ENCODE results near the gene GAS2.

Gene GAS2

DNA sequence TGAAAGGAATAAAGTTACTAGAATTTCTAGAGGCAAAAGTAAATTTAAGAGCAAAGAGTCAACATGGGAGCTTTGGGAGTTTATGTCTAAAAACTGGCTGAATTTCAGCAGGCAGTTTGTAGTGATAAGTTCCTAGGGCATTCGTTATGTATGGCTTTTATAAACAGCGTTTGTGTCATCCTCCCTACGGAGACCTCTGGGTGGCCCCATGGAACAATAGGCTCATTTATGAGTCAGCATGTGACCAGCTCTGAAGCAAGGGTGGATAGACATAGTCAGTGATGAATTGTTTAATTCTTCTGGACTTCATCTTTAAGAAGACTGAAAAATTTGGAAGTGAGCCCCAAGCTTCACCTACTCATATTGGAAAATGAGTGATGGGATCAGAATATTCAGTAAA lies 126.1 kb downstream of the GAS2 start:
- no peak for DNase-seq

GRCh38 chr11:22795914-22796313 lies 129.5 kb downstream of the GAS2 start:
- no peak for DNase-seq

DNA sequence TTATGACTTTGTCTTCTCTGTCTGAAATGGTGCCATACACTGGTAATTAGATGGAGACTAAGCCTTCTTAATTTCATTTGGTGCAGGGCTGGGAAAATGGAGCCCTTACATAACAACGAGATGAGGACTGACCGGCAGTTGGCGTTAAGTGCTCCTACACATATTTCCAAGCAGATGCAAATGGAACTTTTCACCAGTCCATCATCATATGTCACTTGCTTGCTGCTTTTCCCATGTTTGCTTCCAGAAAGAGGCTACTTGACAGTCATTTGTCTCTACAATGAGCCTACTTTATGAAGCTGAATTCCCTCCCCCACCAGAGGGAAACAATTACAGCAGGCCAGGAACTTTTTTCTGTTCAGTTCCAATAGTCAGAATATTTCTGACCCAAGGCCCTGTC lies 130.6 kb downstream of the GAS2 start:
- DNase-seq = no peak

GRCh38 chr11:22798901-22799300 lies 132.5 kb downstream of the GAS2 start:
- DNase-seq = no peak

DNA sequence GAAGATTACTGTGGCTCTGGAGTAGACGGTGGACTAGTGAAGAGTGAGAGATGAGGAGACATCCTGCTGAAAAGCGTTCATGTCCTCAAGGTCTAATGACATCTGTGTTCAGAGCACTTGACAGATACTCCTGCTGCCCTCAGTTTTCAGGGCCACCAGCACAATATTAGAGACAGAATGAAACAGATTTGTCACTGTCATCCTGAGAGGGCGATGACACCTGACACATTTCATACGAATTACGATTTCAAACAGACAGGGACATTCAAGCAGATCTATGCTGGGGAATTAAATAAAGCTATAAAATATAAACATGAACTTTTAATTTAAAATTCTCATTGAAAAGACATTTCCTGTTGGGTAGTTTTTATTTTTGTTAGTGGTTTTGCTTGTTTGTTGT lies 134.1 kb downstream of the GAS2 start:
- DNase-seq = no peak

- no peak for DNase-seq
These were observed 136.4 kb downstream of the GAS2 start for GRCh38 chr11:22802861-22803260.

DNA sequence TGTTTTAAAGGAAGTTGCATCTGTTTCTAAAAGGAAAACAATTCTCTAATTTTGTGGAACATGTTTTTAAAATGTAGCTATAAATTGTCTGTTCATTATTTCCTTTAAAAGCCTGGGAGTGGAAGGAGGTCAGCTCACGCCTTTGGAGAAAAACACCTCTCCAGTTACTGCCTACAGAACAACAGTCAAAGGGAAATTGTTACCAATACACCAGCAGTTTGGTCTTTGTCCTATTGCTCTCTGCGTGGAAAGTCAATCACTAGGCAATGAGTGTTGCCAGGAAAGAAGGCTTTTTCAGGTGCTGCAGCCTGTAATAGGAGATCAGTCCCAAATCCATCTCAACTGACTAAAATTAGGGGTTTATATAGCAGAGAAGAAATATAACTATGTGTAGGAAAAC lies 141.0 kb downstream of the GAS2 start:
- DNase-seq = no peak

DNA sequence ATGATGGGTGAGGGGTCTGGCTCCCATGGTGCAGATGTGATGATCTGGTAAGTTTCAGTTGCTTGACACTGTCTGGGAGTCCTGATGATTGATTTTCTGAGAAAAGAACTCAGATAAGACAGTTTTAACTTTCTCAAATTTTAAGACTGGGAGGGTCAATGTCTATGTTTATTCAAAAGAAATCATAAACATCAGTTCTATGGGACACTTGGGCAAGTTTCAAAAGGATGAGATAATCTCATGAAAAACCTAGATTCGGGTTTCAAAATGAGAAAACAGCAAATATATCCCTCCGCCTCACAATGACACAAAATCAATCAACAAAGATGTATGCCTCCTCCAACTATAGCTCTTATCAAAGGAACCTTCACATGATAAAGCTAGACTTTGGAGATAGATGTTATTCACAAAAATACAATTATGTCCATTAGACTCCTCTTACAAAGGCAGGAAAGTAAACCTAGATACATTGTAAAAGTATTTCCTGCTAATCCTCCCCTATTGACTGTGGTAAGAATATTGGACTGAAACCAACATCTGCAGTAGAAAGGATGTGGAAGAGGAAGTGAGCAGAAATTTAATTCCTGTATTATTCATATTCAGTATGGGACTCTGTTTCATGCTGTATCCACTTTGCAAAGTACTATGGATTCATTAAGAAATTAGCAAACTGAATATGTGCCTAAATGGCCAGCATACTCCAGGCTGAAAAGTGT lies 141.6 kb downstream of the GAS2 start:
- no peak for DNase-seq

GRCh38 chr11:22808571-22809197 lies 142.3 kb downstream of the GAS2 start:
- no peak for DNase-seq

- no peak for DNase-seq
These were observed 143.5 kb downstream of the GAS2 start for GRCh38 chr11:22809893-22810292.

- no peak for DNase-seq
These were observed 155.8 kb downstream of the GAS2 start for GRCh38 chr11:22822203-22822602.

DNA sequence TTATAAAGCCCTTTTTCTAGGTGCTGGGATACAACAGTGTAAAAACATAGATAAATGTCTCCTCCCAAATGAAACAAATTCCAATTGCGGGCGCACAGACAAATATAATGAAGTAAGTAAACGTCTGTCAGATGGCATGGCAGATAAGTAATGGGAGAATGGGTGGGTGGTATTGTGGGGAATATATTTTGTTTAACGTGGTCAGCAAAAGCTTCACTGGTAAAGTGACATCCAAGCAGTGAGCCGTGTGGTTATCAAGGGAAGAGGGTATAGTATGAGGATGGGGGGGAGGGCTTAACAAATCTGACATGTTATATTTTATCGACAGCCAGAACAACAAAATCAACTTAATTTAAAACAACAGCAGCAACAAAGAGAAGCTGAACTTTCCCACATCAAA lies 162.0 kb downstream of the GAS2 start:
- DNase-seq = no peak

DNA sequence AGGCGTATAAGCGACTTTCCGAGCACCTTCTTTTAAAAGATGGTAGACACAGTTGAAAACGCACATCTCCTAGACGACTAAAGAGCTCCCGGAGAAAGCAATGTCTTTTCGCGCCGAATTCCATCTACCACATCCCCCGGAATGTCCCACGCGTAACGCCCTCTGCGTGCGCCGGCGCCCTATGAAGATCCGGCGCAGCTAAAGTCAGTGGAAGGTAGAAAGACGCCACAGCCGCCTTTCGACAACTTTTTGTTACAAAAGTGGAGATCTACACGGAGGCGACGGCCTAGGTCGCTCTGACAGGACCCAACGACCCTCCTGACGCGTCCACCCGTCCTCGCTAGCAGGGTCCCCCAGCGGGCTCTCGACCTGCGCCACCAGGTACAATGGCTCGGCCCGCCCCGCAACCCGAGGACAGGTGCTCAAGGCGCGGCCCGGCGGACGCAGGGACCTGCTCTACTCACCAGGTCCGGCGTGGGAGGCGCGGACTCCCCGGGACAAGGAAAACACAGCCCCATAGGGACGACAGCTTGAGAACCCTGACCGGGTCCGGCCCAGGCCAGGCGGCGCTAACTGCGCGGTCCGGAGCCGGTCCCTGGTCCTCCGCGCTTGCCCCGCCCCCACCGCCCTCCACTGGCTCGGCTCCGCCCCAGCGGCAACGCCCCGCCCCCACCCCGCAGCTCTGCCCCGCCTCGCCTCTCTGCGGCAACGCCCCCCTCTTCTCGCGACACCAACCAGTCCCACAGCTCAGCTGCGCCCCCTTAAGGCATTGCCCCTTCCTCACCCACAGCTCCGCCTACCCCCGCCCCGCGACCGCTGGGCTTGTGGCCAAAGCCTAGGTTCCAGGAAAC lies 163.0 kb downstream of the GAS2 start, which contains the start of gene SVIP:
SVIP (minus strand) TSS at position 571 of the 851 bp plus-strand sequence; CDS start at position 518, 53 bp downstream.
- DNase-seq = peak; percentile 91 to 92

- DNase-seq = no peak
These were observed 163.6 kb downstream of the GAS2 start for GRCh38 chr11:22830082-22830414.

- DNase-seq = no peak
These were observed 166.1 kb downstream of the GAS2 start for GRCh38 chr11:22832315-22833015.

DNA sequence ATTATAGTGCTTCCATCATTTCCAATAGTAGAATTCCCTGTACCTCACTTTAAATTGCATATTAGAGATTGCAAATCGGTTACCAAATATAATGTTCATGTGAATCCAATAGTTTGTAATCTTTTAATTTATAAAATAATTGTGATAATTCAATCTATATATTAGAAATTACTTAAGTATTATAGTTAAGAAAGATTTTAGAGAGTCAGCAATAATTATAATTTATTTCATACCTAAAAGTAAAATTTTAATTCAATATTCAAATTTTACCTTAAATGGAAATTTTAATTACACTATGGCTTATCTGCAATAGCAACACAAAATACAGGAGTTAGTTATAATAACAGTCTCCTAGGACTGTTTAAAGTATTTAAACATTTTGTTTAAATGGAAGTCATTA lies 180.3 kb downstream of the GAS2 start:
- no peak for DNase-seq

- no peak for DNase-seq
These were observed 185.1 kb downstream of the GAS2 start for GRCh38 chr11:22851477-22851876.

DNA sequence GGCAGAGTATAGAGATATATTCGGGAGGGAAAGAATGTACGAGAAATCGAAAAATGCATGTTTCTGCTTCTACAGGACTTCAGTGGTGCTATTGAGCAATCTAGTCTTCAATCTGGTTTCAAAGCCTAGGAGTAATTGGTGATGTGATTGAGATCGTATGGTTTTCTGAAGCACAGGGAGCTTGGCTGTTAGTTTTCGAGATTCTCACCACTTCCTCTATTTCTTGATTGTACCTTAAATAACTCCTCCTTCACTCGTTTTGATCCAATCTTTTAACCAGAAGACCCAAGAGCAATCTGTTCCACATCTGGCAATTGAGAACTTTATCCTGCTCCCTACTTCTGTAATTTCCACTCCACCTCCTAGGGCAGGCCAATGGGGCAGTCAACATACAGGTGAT lies 193.3 kb downstream of the GAS2 start:
- no peak for DNase-seq

DNA sequence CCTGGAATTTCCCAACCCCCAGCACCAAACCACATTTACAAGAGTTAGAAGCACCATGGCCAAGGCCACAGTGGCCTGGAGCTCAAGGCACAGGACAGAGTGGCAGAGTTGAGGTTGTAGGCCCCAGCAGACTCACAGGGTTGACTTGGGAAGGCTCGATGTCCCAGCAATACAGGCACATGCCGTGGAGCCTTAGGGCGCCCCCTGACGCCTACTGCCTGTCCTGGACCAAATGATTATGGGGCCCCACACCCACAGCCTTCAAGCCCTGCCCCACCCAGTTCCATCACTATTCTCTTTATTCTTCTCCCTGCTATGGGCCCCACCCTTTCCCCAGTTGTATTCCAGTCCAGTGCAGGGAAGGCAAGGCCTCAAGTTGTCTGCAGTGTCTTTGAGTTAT lies 193.8 kb downstream of the GAS2 start, which contains the start of gene CCDC179:
CCDC179 (minus strand) TSS at position 234 of the 400 bp plus-strand sequence; CDS start at position 181, 53 bp downstream.
- DNase-seq = no peak

Data from CD4-positive, alpha-beta T cell treated with Interleukin-1 beta for 1 hour (primary cell).